ENCODE data around the gene PHC2. TPM values are rescaled to one million over a fixed set of nuclear protein-coding genes. Genes with fewer than 3 reads are reported as not detected.

Gene PHC2
- total RNA-seq, 2 experiments from 2014 or later: 37.7 to 39.5 TPM

- Histone ChIP-seq H3K4me3 (ENCODE audit: low read length) (no peak overlapping the region), H3K27me3 (ENCODE audit: control insufficient read depth in 1 of 2, insufficient read depth in 2 of 2, low read length in 2 of 2) (no peaks in the 10 kb centered on the region), H3K36me3 (ENCODE audit: insufficient read depth, low read length) (no peaks in the 10 kb centered on the region), H3K9me3 (ENCODE audit: control insufficient read depth in 1 of 2, insufficient read depth in 1 of 2, low read length in 2 of 2) (no peaks in the 10 kb centered on the region), H3K27ac (ENCODE audit: low read depth in 1 of 2, low read length in 2 of 2) (no peak overlapping the region), H3K4me1 (ENCODE audit: insufficient read depth, low read length) (peaks cover 6% of the 10 kb centered on the region)
- intact Hi-C loops (cut with DNase I, micrococcal nuclease): no loop called here
- H3K36me3 Mint-ChIP-seq (ENCODE audit: low read depth): no peaks in the 10 kb centered on the region
- H3K4me1 Mint-ChIP-seq (ENCODE audit: low read depth): peaks cover 7% of the 10 kb centered on the region
- DNase-seq (no peak), ATAC-seq (ENCODE audit: poor library complexity) (no peak)
- H3K27me3 Mint-ChIP-seq: peaks cover 11% of the 10 kb centered on the region
- TF ChIP-seq, protein P1, sequence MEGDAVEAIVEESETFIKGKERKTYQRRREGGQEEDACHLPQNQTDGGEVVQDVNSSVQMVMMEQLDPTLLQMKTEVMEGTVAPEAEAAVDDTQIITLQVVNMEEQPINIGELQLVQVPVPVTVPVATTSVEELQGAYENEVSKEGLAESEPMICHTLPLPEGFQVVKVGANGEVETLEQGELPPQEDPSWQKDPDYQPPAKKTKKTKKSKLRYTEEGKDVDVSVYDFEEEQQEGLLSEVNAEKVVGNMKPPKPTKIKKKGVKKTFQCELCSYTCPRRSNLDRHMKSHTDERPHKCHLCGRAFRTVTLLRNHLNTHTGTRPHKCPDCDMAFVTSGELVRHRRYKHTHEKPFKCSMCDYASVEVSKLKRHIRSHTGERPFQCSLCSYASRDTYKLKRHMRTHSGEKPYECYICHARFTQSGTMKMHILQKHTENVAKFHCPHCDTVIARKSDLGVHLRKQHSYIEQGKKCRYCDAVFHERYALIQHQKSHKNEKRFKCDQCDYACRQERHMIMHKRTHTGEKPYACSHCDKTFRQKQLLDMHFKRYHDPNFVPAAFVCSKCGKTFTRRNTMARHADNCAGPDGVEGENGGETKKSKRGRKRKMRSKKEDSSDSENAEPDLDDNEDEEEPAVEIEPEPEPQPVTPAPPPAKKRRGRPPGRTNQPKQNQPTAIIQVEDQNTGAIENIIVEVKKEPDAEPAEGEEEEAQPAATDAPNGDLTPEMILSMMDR (IDR thresholded peaks at IDR 0.05): no peak
- no peaks in the 10 kb centered on the region for H3K9me3 Mint-ChIP-seq
- H3K4me3 Mint-ChIP-seq: no peak overlapping the region
- ChIA-PET POLR2A (no interaction called here), CTCF (no interaction called here)
- H3K27ac Mint-ChIP-seq: no peak overlapping the region
Observed at GRCh38 chr1:33393991-33394390, 36.9 kb downstream of the PHC2 start.

- no peaks in the 10 kb centered on the region for H3K36me3 Mint-ChIP-seq (ENCODE audit: low read depth)
- ChIA-PET CTCF (no interaction called here), POLR2A (interaction anchor here (0.6 kb wide), 1 partner anchor 1283 kb away, joined by 3 read pairs; no protein-coding TSS in a partner anchor)
- H3K27me3 ChIP-seq (ENCODE audit: control insufficient read depth in 1 of 2, insufficient read depth in 2 of 2, low read length in 2 of 2): no peaks in the 10 kb centered on the region
- H3K4me1 Mint-ChIP-seq (ENCODE audit: low read depth): peaks cover 7% of the 10 kb centered on the region
- TF ChIP-seq, protein P1 (IDR thresholded peaks at IDR 0.05): no peak
- H3K27me3 Mint-ChIP-seq: peaks cover 11% of the 10 kb centered on the region
- H3K4me3 Mint-ChIP-seq: no peak overlapping the region
- no peaks in the 10 kb centered on the region for H3K9me3 Mint-ChIP-seq
- H3K27ac ChIP-seq (ENCODE audit: low read depth in 1 of 2, low read length in 2 of 2): no peak overlapping the region
- H3K4me1 ChIP-seq (ENCODE audit: insufficient read depth, low read length): peaks cover 6% of the 10 kb centered on the region
- H3K4me3 ChIP-seq (ENCODE audit: low read length): no peak overlapping the region
- no peak overlapping the region for H3K27ac Mint-ChIP-seq
- H3K9me3 ChIP-seq (ENCODE audit: control insufficient read depth in 1 of 2, insufficient read depth in 1 of 2, low read length in 2 of 2): no peaks in the 10 kb centered on the region
- ATAC-seq (ENCODE audit: poor library complexity): no peak
- intact Hi-C loops (cut with DNase I, micrococcal nuclease): no loop called here
- DNase-seq: no peak
- no peaks in the 10 kb centered on the region for H3K36me3 ChIP-seq (ENCODE audit: insufficient read depth, low read length)
Observed at GRCh38 chr1:33393524-33393923, 37.4 kb downstream of the PHC2 start.

DNA sequence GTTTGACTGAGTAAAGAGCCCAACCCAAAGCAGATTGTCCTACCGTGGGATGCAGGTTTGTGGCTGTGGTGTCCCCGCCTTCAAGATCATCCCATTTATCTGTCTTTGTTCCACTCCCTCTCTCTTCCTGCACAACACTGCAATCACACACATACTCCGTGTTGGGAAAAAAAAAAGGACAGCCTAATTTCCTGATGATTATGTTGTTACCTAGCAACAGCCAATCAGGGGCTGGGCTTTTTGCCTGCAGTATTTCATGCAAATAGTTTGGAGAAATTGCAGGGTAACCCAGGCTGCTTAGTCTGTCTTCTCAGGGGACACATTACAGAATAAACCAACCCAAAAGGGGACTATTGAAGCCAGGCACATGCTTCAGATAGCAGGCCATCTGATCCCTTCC is 38.3 kb downstream of the PHC2 start:
- H3K9me3 Mint-ChIP-seq: no peaks in the 10 kb centered on the region
- Histone ChIP-seq H3K4me1 (ENCODE audit: insufficient read depth, low read length) (peaks cover 6% of the 10 kb centered on the region), H3K4me3 (ENCODE audit: low read length) (no peak overlapping the region), H3K27me3 (ENCODE audit: control insufficient read depth in 1 of 2, insufficient read depth in 2 of 2, low read length in 2 of 2) (no peaks in the 10 kb centered on the region), H3K36me3 (ENCODE audit: insufficient read depth, low read length) (no peaks in the 10 kb centered on the region), H3K9me3 (ENCODE audit: control insufficient read depth in 1 of 2, insufficient read depth in 1 of 2, low read length in 2 of 2) (no peaks in the 10 kb centered on the region), H3K27ac (ENCODE audit: low read depth in 1 of 2, low read length in 2 of 2) (no peak overlapping the region)
- H3K27me3 Mint-ChIP-seq: peaks cover 11% of the 10 kb centered on the region
- H3K4me1 Mint-ChIP-seq (ENCODE audit: low read depth): peaks cover 7% of the 10 kb centered on the region
- H3K4me3 Mint-ChIP-seq: no peak overlapping the region
- H3K27ac Mint-ChIP-seq: no peak overlapping the region
- ATAC-seq (ENCODE audit: poor library complexity) (no peak), DNase-seq (no peak)
- CTCF ChIA-PET: no interaction called here
- TF ChIP-seq, protein P1 (IDR thresholded peaks at IDR 0.05): no peak
- intact Hi-C loops (cut with DNase I, micrococcal nuclease): no loop called here
- POLR2A ChIA-PET: interaction anchor here (0.6 kb wide), 1 partner anchor 1282 kb away, joined by 3 read pairs; no protein-coding TSS in a partner anchor
- no peaks in the 10 kb centered on the region for H3K36me3 Mint-ChIP-seq (ENCODE audit: low read depth)

All from CD4-positive, alpha-beta T cell (primary cell).